ENCODE measurements around the gene PARVG.

The PARVG gene

GRCh38 chr22:44154436-44154942 lies 26.2 kb upstream of the PARVG start:
- Histone ChIP-seq H3K27me3 (ENCODE audit: control insufficient read depth, insufficient read depth, low read length) (no peaks in the 10 kb centered on the region), H3K9me3 (ENCODE audit: control insufficient read depth, insufficient read depth, low read depth, low read length) (no peaks in the 10 kb centered on the region), H3K4me1 (ENCODE audit: control insufficient read depth, insufficient read depth, low read length) (peaks cover 20% of the 10 kb centered on the region), H3K4me3 (ENCODE audit: low read depth, low read length) (no peak overlapping the region), H3K27ac (ENCODE audit: low read depth, low read length) (no peak overlapping the region), H3K9ac (ENCODE audit: low read length) (no peak overlapping the region), H3K36me3 (ENCODE audit: control insufficient read depth, insufficient read depth, low read length) (no peaks in the 10 kb centered on the region)

GRCh38 chr22:44155115-44155514 lies 25.6 kb upstream of the PARVG start:
- Histone ChIP-seq H3K4me3 (ENCODE audit: low read depth, low read length) (no peak overlapping the region), H3K27me3 (ENCODE audit: control insufficient read depth, insufficient read depth, low read length) (no peaks in the 10 kb centered on the region), H3K36me3 (ENCODE audit: control insufficient read depth, insufficient read depth, low read length) (no peaks in the 10 kb centered on the region), H3K4me1 (ENCODE audit: control insufficient read depth, insufficient read depth, low read length) (peaks cover 21% of the 10 kb centered on the region), H3K9ac (ENCODE audit: low read length) (no peak overlapping the region), H3K9me3 (ENCODE audit: control insufficient read depth, insufficient read depth, low read depth, low read length) (no peaks in the 10 kb centered on the region), H3K27ac (ENCODE audit: low read depth, low read length) (no peak overlapping the region)

- Histone ChIP-seq H3K4me1 (ENCODE audit: control insufficient read depth, insufficient read depth, low read length) (peaks cover 25% of the 10 kb centered on the region), H3K9me3 (ENCODE audit: control insufficient read depth, insufficient read depth, low read depth, low read length) (no peaks in the 10 kb centered on the region), H3K9ac (ENCODE audit: low read length) (no peak overlapping the region), H3K27me3 (ENCODE audit: control insufficient read depth, insufficient read depth, low read length) (no peaks in the 10 kb centered on the region), H3K27ac (ENCODE audit: low read depth, low read length) (no peak overlapping the region), H3K36me3 (ENCODE audit: control insufficient read depth, insufficient read depth, low read length) (no peaks in the 10 kb centered on the region), H3K4me3 (ENCODE audit: low read depth, low read length) (no peak overlapping the region)
Observed at GRCh38 chr22:44157916-44158618, 22.7 kb upstream of the PARVG start.

- Histone ChIP-seq H3K4me3 (ENCODE audit: low read depth, low read length) (no peak overlapping the region), H3K9ac (ENCODE audit: low read length) (no peak overlapping the region), H3K4me1 (ENCODE audit: control insufficient read depth, insufficient read depth, low read length) (peaks cover 25% of the 10 kb centered on the region), H3K9me3 (ENCODE audit: control insufficient read depth, insufficient read depth, low read depth, low read length) (no peaks in the 10 kb centered on the region), H3K27ac (ENCODE audit: low read depth, low read length) (no peak overlapping the region), H3K36me3 (ENCODE audit: control insufficient read depth, insufficient read depth, low read length) (no peaks in the 10 kb centered on the region), H3K27me3 (ENCODE audit: control insufficient read depth, insufficient read depth, low read length) (no peaks in the 10 kb centered on the region)
Observed at GRCh38 chr22:44158816-44159215, 21.9 kb upstream of the PARVG start.

- no peaks in the 10 kb centered on the region for H3K36me3 ChIP-seq (ENCODE audit: control insufficient read depth, insufficient read depth, low read length)
- no peaks in the 10 kb centered on the region for H3K9me3 ChIP-seq (ENCODE audit: control insufficient read depth, insufficient read depth, low read depth, low read length)
- peaks cover 25% of the 10 kb centered on the region for H3K4me1 ChIP-seq (ENCODE audit: control insufficient read depth, insufficient read depth, low read length)
- H3K9ac ChIP-seq (ENCODE audit: low read length), result no peak overlapping the region
- H3K4me3 ChIP-seq (ENCODE audit: low read depth, low read length), result no peak overlapping the region
- no peaks in the 10 kb centered on the region for H3K27me3 ChIP-seq (ENCODE audit: control insufficient read depth, insufficient read depth, low read length)
- H3K27ac ChIP-seq (ENCODE audit: low read depth, low read length), result no peak overlapping the region; the same call in 1 of the 2 replicates
Observed at GRCh38 chr22:44159221-44159620, 21.5 kb upstream of the PARVG start.

GRCh38 chr22:44159811-44160210 lies 20.9 kb upstream of the PARVG start:
- peaks cover 25% of the 10 kb centered on the region for H3K4me1 ChIP-seq (ENCODE audit: control insufficient read depth, insufficient read depth, low read length)

GRCh38 chr22:44160421-44160820 lies 20.3 kb upstream of the PARVG start:
- Histone ChIP-seq H3K36me3 (ENCODE audit: control insufficient read depth, insufficient read depth, low read length) (no peaks in the 10 kb centered on the region), H3K4me3 (ENCODE audit: low read depth, low read length) (no peak overlapping the region), H3K9ac (ENCODE audit: low read length) (no peak overlapping the region), H3K9me3 (ENCODE audit: control insufficient read depth, insufficient read depth, low read depth, low read length) (no peaks in the 10 kb centered on the region), H3K4me1 (ENCODE audit: control insufficient read depth, insufficient read depth, low read length) (peaks cover 25% of the 10 kb centered on the region), H3K27ac (ENCODE audit: low read depth, low read length) (no peak overlapping the region), H3K27me3 (ENCODE audit: control insufficient read depth, insufficient read depth, low read length) (no peaks in the 10 kb centered on the region)

More at GRCh38 chr22:44159811-44160210, 20.9 kb upstream of the PARVG start:
- no peak overlapping the region for H3K27ac ChIP-seq (ENCODE audit: low read depth, low read length)
- no peak overlapping the region for H3K9ac ChIP-seq (ENCODE audit: low read length)
- no peaks in the 10 kb centered on the region for H3K27me3 ChIP-seq (ENCODE audit: control insufficient read depth, insufficient read depth, low read length)
- no peak overlapping the region for H3K4me3 ChIP-seq (ENCODE audit: low read depth, low read length)
- no peaks in the 10 kb centered on the region for H3K9me3 ChIP-seq (ENCODE audit: control insufficient read depth, insufficient read depth, low read depth, low read length)
- no peaks in the 10 kb centered on the region for H3K36me3 ChIP-seq (ENCODE audit: control insufficient read depth, insufficient read depth, low read length)

GRCh38 chr22:44161673-44162072 lies 19.1 kb upstream of the PARVG start:
- Histone ChIP-seq H3K9ac (ENCODE audit: low read length) (no peak overlapping the region), H3K27me3 (ENCODE audit: control insufficient read depth, insufficient read depth, low read length) (no peaks in the 10 kb centered on the region), H3K9me3 (ENCODE audit: control insufficient read depth, insufficient read depth, low read depth, low read length) (no peaks in the 10 kb centered on the region), H3K36me3 (ENCODE audit: control insufficient read depth, insufficient read depth, low read length) (no peaks in the 10 kb centered on the region), H3K27ac (ENCODE audit: low read depth, low read length) (no peak overlapping the region), H3K4me3 (ENCODE audit: low read depth, low read length) (no peak overlapping the region), H3K4me1 (ENCODE audit: control insufficient read depth, insufficient read depth, low read length) (peaks cover 28% of the 10 kb centered on the region)

- H3K9ac ChIP-seq (ENCODE audit: low read length), result no peak overlapping the region
- peaks cover 26% of the 10 kb centered on the region for H3K4me1 ChIP-seq (ENCODE audit: control insufficient read depth, insufficient read depth, low read length)
- H3K27ac ChIP-seq (ENCODE audit: low read depth, low read length), result no peak overlapping the region
- no peaks in the 10 kb centered on the region for H3K9me3 ChIP-seq (ENCODE audit: control insufficient read depth, insufficient read depth, low read depth, low read length)
- no peaks in the 10 kb centered on the region for H3K36me3 ChIP-seq (ENCODE audit: control insufficient read depth, insufficient read depth, low read length)
- H3K27me3 ChIP-seq (ENCODE audit: control insufficient read depth, insufficient read depth, low read length), result no peaks in the 10 kb centered on the region
- H3K4me3 ChIP-seq (ENCODE audit: low read depth, low read length), result no peak overlapping the region
Observed at GRCh38 chr22:44162960-44163359, 17.8 kb upstream of the PARVG start.

- Histone ChIP-seq H3K9me3 (ENCODE audit: control insufficient read depth, insufficient read depth, low read depth, low read length) (no peaks in the 10 kb centered on the region), H3K4me1 (ENCODE audit: control insufficient read depth, insufficient read depth, low read length) (peaks cover 20% of the 10 kb centered on the region; the same call in 1 of the 2 replicates), H3K27ac (ENCODE audit: low read depth, low read length) (no peak overlapping the region), H3K36me3 (ENCODE audit: control insufficient read depth, insufficient read depth, low read length) (no peaks in the 10 kb centered on the region), H3K9ac (ENCODE audit: low read length) (no peak overlapping the region), H3K4me3 (ENCODE audit: low read depth, low read length) (no peak overlapping the region), H3K27me3 (ENCODE audit: control insufficient read depth, insufficient read depth, low read length) (no peaks in the 10 kb centered on the region)
Observed at GRCh38 chr22:44163536-44163935, 17.2 kb upstream of the PARVG start.

GRCh38 chr22:44164031-44164430 lies 16.7 kb upstream of the PARVG start:
- H3K4me3 ChIP-seq (ENCODE audit: low read depth, low read length), result no peak overlapping the region
- no peaks in the 10 kb centered on the region for H3K27me3 ChIP-seq (ENCODE audit: control insufficient read depth, insufficient read depth, low read length)
- H3K36me3 ChIP-seq (ENCODE audit: control insufficient read depth, insufficient read depth, low read length), result no peaks in the 10 kb centered on the region
- H3K9ac ChIP-seq (ENCODE audit: low read length), result no peak overlapping the region
- H3K27ac ChIP-seq (ENCODE audit: low read depth, low read length), result no peak overlapping the region
- H3K4me1 ChIP-seq (ENCODE audit: control insufficient read depth, insufficient read depth, low read length), result peaks cover 15% of the 10 kb centered on the region; the same call in 1 of the 2 replicates
- H3K9me3 ChIP-seq (ENCODE audit: control insufficient read depth, insufficient read depth, low read depth, low read length), result no peaks in the 10 kb centered on the region
